Osteoblast (primary cell): ENCODE results near the gene MYO5B. TPM values are rescaled to one million over a fixed set of nuclear protein-coding genes. Genes with fewer than 3 reads are reported as not detected.
A peak's percentile ranks its signal among the peaks of the same experiment; 100 is the strongest.

Experiments
- DNase-seq: peaks from one replicate; pipeline ENCODE4 v3.0.0; 2011; ENCODE audit warnings: low spot score, mixed read lengths; ENCODE audit not compliant: insufficient read length; ENCODE audit errors: missing footprints
- H2AFZ ChIP-seq: 2 replicates; pipeline ENCODE4 v1.6.0; 2011; ENCODE audit warnings: mild to moderate bottlenecking, low read length
- H3K27ac ChIP-seq: 2 replicates; pipeline ENCODE4 v1.5.1; 2011; ENCODE audit warnings: mild to moderate bottlenecking, low read depth, low read length, moderate library complexity
- H3K27me3 ChIP-seq: 2 replicates; pipeline ENCODE4 v1.6.0; 2012; ENCODE audit warnings: mild to moderate bottlenecking, control low read depth, inconsistent platforms, low read length, moderate library complexity; ENCODE audit not compliant: insufficient read depth
- H3K36me3 ChIP-seq: 2 replicates; pipeline ENCODE4 v1.5.1; 2011; ENCODE audit warnings: mild to moderate bottlenecking, low read length, control low read depth, moderate library complexity; ENCODE audit not compliant: insufficient read depth
- H3K4me1 ChIP-seq: 2 replicates; pipeline ENCODE4 v1.5.1; 2011; ENCODE audit warnings: mild to moderate bottlenecking, low read length, control low read depth, moderate library complexity; ENCODE audit not compliant: insufficient read depth
- H3K4me2 ChIP-seq: 2 replicates; pipeline ENCODE4 v1.6.0; 2011; ENCODE audit warnings: mild to moderate bottlenecking, low read length; ENCODE audit not compliant: insufficient read depth
- H3K4me3 ChIP-seq: fragments of 200-600 bp; sonication (generic); 3 replicates; pipeline ENCODE4 v1.5.1; 2012; ENCODE audit warnings: mild to moderate bottlenecking, low read length, inconsistent platforms; ENCODE audit not compliant: insufficient read depth
- H3K79me2 ChIP-seq: 2 replicates; pipeline ENCODE4 v1.6.0; 2012; ENCODE audit warnings: mild to moderate bottlenecking, low read length, control low read depth, inconsistent platforms; ENCODE audit not compliant: insufficient read depth
- H3K9me3 ChIP-seq: 2 replicates; pipeline ENCODE4 v1.5.1; 2011; ENCODE audit warnings: low read depth, low read length, control low read depth
- H4K20me1 ChIP-seq: 2 replicates; pipeline ENCODE4 v1.6.0; 2012; ENCODE audit warnings: mild to moderate bottlenecking, low read length, control low read depth; ENCODE audit not compliant: insufficient read depth
- CTCF ChIP-seq: IDR thresholded peaks from 2 replicates; pipeline ENCODE4 v1.5.1; 2011; ENCODE audit warnings: mild to moderate bottlenecking, low read depth, low read length, moderate library complexity; ENCODE audit errors: extremely low read depth
- total RNA-seq: library from RNA; depleted of rRNA; stranded (reverse); fragments of >200 nt; gene quantifications from 2 replicates; pipeline ENCODE4 v1.2.3, GENCODE V29; 2012

MYO5B gene
- total RNA-seq, 1 donor = 0.36 TPM

- Histone ChIP-seq H3K27me3 (no peaks in the 10 kb centered on the region), H4K20me1 (no peaks in the 10 kb centered on the region), H2AFZ (no peak overlapping the region), H3K4me1 (no peaks in the 10 kb centered on the region), H3K79me2 (no peaks in the 10 kb centered on the region), H3K36me3 (no peaks in the 10 kb centered on the region), H3K4me2 (no peak overlapping the region), H3K4me3 (no peak overlapping the region), H3K9me3 (no peaks in the 10 kb centered on the region), H3K27ac (no peak overlapping the region)
- no peak for DNase-seq
- TF ChIP-seq CTCF = no peak
Observed at GRCh38 chr18:50055488-50055887, 139.5 kb downstream of the MYO5B start.

GRCh38 chr18:50053111-50053510 lies 141.8 kb downstream of the MYO5B start:
- no peak overlapping the region for H3K4me3 ChIP-seq
- no peaks in the 10 kb centered on the region for H3K9me3 ChIP-seq
- no peak for DNase-seq
- H3K36me3 ChIP-seq = no peaks in the 10 kb centered on the region
- H3K27me3 ChIP-seq = no peaks in the 10 kb centered on the region
- no peak overlapping the region for H3K4me2 ChIP-seq
- H3K27ac ChIP-seq = no peak overlapping the region
- TF ChIP-seq CTCF = no peak
- no peak overlapping the region for H2AFZ ChIP-seq
- H3K79me2 ChIP-seq = no peaks in the 10 kb centered on the region
- H3K4me1 ChIP-seq = no peaks in the 10 kb centered on the region
- no peaks in the 10 kb centered on the region for H4K20me1 ChIP-seq

- H2AFZ ChIP-seq = no peak overlapping the region
- H3K4me1 ChIP-seq = no peaks in the 10 kb centered on the region
- no peaks in the 10 kb centered on the region for H3K27me3 ChIP-seq
- no peaks in the 10 kb centered on the region for H3K36me3 ChIP-seq
- H3K27ac ChIP-seq = no peak overlapping the region
- no peaks in the 10 kb centered on the region for H3K79me2 ChIP-seq
- H3K9me3 ChIP-seq = no peaks in the 10 kb centered on the region
- DNase-seq = no peak
- no peak overlapping the region for H3K4me3 ChIP-seq
- no peak overlapping the region for H3K4me2 ChIP-seq
- no peaks in the 10 kb centered on the region for H4K20me1 ChIP-seq
- peak; percentile 31 for TF ChIP-seq CTCF
Observed at GRCh38 chr18:50051288-50051687, 143.7 kb downstream of the MYO5B start.

- Histone ChIP-seq H3K36me3 (no peaks in the 10 kb centered on the region), H3K79me2 (no peaks in the 10 kb centered on the region), H3K4me1 (no peaks in the 10 kb centered on the region), H4K20me1 (no peaks in the 10 kb centered on the region), H3K27ac (no peak overlapping the region), H3K4me2 (no peak overlapping the region), H3K9me3 (no peaks in the 10 kb centered on the region), H2AFZ (no peak overlapping the region), H3K4me3 (no peak overlapping the region), H3K27me3 (no peaks in the 10 kb centered on the region)
- DNase-seq = no peak
- TF ChIP-seq CTCF = no peak
Observed at GRCh38 chr18:50045126-50045525, 149.8 kb downstream of the MYO5B start.
